Esophagus muscularis mucosa (tissue), 4 donors: ENCODE measurements around the gene MCOLN3.

Source experiments
- EP300 ChIP-seq: sonication (generic); formaldehyde crosslinking; IDR thresholded peaks from one replicate; pipeline ENCODE4 v1.6.1; 2017; ENCODE audit warnings: antibody characterized with exemption
- POLR2A ChIP-seq: fragments of 450-650 bp; IDR thresholded peaks from one replicate; pipeline ENCODE4 v1.6.1; 2017; ENCODE audit warnings: antibody characterized with exemption, moderate library complexity, mild to moderate bottlenecking, low read depth
- TF ChIP-seq, protein P1 (sequence below), 3 experiments: fragments of 200-600 bp in 2 of 3; fragments of 450-650 bp in 1 of 3; sonication (generic) in 2 of 3; IDR thresholded peaks; one replicate each; pipeline ENCODE4 v1.5.1; 2017 to 2019; ENCODE audit warnings: antibody characterized with exemption in 3 of 3, mild to moderate bottlenecking in 2 of 3, moderate library complexity in 1 of 3

DNA sequence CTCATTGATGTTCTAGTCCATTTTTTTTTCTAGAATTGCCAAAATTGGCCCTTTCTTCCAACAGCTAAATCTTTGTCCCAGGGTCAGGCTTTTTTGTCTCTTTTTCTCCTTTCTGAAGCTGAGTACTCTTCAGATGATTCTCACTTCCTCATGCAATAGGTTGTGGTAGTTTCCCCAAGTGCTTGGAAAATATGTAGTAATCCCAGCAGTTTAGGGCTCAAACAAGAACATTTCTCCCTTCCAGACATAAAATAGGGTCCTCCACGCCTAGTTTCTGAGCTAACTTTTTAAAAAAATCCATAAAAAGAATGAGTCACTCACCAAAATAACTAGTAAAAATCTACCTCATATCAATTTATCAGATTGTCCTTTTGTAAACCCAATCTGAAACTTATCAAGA lies 10.0 kb upstream of the MCOLN3 start:
- TF ChIP-seq, protein P1, sequence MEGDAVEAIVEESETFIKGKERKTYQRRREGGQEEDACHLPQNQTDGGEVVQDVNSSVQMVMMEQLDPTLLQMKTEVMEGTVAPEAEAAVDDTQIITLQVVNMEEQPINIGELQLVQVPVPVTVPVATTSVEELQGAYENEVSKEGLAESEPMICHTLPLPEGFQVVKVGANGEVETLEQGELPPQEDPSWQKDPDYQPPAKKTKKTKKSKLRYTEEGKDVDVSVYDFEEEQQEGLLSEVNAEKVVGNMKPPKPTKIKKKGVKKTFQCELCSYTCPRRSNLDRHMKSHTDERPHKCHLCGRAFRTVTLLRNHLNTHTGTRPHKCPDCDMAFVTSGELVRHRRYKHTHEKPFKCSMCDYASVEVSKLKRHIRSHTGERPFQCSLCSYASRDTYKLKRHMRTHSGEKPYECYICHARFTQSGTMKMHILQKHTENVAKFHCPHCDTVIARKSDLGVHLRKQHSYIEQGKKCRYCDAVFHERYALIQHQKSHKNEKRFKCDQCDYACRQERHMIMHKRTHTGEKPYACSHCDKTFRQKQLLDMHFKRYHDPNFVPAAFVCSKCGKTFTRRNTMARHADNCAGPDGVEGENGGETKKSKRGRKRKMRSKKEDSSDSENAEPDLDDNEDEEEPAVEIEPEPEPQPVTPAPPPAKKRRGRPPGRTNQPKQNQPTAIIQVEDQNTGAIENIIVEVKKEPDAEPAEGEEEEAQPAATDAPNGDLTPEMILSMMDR (IDR thresholded peaks at IDR 0.05): no peak
- TF ChIP-seq EP300: no peak
- TF ChIP-seq POLR2A: no peak
